ENCODE results near the gene CXCR4.

DNA sequence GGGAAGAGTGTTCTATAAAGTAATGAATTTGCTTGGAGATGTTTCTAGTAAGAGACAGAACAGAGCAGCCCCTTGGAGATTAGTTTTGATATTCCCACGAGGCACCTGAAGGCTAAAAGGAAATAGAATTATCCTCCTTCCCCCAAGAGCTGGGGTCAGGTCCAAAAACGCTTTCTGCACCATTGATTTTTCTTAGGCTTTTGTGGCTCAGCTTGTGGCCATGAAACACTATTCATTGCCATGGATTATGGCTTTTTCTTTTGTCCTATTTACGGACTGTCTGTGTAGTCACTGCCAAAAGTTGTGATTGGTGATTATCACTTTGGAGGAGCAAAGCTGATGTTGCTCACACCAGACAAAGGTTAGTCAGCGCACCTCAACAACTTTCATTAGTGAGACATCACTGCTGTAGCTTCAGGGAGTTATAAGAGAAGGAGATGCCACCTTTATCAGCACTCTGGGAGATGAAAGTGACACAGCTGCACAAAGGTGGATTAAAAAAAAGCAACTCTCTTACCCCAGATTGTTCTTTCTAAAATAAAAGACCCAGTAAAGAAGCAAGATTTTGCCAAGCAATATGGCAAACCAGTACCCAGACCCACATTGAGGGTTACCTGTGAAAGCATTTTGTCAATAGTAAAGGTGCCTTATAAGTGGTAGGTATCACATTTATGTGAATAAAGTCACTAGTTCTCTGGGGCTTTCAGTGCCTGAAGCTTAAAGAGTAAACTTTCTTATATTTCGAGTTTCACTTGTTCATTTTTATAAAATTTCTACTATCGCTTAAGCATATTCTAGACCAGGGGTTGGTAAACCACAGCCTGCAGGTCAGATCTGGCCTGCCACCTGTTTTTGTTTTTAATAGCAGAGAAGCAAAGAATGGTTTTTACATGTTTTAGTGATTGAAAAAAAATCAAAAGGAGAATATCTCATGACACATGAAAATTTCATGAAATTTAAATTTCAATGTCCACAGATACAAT lies 10.6 kb downstream of the CXCR4 start:
- TF ChIP-seq, protein P1, sequence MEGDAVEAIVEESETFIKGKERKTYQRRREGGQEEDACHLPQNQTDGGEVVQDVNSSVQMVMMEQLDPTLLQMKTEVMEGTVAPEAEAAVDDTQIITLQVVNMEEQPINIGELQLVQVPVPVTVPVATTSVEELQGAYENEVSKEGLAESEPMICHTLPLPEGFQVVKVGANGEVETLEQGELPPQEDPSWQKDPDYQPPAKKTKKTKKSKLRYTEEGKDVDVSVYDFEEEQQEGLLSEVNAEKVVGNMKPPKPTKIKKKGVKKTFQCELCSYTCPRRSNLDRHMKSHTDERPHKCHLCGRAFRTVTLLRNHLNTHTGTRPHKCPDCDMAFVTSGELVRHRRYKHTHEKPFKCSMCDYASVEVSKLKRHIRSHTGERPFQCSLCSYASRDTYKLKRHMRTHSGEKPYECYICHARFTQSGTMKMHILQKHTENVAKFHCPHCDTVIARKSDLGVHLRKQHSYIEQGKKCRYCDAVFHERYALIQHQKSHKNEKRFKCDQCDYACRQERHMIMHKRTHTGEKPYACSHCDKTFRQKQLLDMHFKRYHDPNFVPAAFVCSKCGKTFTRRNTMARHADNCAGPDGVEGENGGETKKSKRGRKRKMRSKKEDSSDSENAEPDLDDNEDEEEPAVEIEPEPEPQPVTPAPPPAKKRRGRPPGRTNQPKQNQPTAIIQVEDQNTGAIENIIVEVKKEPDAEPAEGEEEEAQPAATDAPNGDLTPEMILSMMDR (IDR thresholded peaks at IDR 0.05; ENCODE audit: low read depth, low read length) = no peak
- TF ChIP-seq EZH2phosphoT487 (IDR thresholded peaks at IDR 0.05; ENCODE audit: low read depth) = no peak

Data from OCI-LY3 (cell line).